Forelimb muscle (tissue), 1 donor: ENCODE results near the gene GNAT1. TPM values are rescaled to one million over a fixed set of nuclear protein-coding genes. Genes with fewer than 3 reads are reported as not detected.
A peak's percentile ranks its signal among the peaks of the same experiment; 100 is the strongest.
"Not testable (repeated sequence)": the region's sequence is repeated elsewhere in the genome, so short reads cannot be mapped to it uniquely, and the experiment has no call there.

ENCODE experiments used
- DNase-seq: peaks from one replicate; pipeline ENCODE4 v3.0.0-alpha.2; 2013; ENCODE audit warnings: low read depth
- polyA plus RNA-seq: library from polyadenylated mRNA; unstranded; fragments of 120-200 nt; gene quantifications from one replicate; pipeline ENCODE4 v1.2.1, GENCODE V29; 2013; ENCODE audit not compliant: insufficient read length

Gene GNAT1
- polyA plus RNA-seq, 1 donor = not detected

DNA sequence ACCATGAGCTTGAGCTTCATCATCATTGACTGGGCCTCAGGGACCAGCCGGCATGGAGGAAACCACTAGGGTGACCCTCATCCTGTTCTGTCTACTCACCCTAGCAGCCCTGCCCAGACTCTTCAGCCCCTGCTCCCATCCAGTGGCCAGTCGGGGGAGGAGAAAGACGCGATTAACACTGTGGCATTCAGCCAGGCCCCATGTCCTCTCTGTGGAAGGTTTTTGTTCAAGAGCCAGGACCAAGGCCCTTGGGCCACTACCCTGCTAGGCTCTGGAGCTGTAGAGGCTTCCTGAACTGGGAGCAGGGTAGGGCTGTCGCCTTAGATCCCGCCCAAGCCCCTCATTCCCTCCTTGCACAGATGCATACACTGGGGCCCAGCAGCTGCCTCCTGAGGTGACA is 28.7 kb downstream of the GNAT1 start:
- no peak for DNase-seq

DNA sequence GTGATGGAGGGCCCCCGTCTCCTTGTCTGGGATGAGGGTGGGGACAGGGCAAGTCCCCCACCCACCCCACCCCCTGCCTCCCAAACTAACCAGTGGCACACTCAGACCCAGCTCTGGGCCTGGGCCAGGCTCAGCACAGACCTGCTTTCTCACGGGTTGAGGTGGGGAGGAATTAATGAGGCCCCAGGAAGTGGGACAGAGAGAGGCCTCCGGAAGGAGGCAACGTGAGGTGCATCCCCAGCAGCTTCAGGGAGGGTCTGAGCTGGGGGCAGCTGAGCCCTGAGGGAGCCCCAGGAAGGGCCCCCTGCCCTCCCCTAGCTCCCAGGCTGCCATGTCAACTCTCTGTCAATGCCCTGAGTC is 29.6 kb downstream of the GNAT1 start:
- DNase-seq = no peak

DNA sequence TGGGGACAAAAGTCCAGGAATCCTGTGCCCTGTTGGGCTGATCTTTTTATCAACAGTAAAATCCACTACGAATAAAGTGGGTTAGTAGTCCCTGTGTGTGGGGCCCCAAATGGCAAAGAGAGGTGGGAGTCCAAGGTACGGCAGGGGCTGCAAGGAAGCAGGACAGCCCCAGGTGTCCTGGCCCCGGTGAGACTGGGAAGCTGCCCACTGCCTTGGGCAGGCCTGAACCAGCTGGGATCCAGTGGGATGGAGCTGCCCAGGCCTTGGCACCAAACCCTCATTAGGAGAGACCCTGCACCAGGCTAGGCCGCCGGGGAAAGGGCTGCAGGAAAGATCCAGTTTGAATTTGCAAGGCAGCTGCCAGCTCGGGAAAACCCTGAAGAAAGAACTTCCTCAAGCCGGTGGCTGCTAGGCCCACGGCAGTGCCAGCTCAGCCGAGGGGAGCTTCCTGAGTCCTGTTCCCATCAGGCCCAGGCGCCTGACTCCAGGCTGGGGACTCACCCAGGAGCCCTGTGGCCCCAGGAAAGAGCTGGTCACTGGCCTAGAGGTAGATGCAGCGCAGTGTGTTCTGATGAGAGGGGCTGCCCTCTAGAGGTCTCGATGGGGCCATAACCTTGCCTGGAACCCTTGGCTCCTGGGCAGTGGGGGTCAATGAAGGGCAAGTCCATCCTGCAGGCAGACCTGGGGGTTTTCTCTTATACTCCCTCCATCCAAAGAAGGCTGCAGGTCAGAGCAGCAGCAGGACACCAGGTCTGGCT is 30.2 kb downstream of the GNAT1 start:
- no peak for DNase-seq

DNA sequence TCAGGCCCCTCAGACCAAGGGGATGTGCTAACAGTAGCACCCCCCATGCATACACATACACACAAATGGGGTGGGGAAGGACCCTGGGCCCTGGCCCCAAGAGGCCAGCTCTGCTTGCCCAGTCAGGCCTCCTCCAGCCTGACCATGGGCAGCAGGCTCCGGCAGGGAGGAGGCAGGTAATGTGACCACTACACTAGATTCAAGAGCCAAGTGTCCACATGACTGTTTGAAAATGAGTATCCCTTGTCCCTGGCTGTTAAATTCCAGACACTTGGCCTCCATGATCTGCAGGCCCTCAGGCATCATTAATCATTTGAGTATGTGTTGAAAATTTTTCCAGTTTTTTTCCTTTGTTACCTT is 30.7 kb downstream of the GNAT1 start:
- no peak for DNase-seq

DNA sequence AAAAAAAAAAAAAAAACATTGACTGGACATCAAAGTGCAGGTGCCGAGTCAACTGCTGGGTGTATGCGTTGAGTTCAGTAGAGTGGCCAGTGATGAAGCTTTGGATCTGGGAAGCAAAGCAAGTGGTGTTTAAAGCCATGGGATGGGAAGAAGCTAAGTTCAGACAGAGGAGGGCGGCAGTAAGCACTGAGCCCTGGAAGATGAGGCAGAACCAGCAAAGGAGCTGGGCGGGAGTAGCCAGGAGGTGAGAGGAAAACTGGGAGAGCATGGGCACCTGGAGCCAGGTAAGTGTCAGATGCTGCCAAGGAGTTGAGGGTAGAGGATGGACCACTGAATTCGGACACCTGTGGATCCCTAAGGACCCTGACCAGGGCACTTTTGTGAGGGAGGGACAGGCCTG is 33.2 kb downstream of the GNAT1 start:
- DNase-seq = no peak

DNA sequence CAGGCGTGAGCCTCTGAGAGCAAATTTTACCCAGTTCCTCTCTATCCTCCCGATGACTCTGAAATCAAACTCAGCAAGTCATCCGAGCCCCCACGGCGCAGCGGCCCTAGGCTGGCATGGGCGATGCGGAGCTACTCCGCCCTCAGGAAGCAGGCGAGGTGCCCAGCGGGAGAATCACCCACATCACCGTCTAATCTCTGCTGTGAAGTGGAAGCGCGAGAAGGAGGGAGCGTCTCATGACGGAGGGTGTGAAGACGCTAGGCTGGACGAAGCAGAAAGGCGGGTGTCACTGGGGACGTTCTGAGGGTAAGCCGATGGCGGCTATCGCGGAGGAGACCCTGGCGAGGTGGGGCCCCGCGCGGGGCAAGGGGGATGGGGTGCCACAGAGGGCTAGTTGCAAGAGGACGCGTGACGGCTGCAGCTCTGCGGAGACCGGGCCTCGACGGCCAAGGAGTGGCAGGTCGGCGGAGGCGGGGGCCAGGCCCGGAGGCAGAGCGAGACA is 35.5 kb downstream of the GNAT1 start:
- no peak for DNase-seq

DNA sequence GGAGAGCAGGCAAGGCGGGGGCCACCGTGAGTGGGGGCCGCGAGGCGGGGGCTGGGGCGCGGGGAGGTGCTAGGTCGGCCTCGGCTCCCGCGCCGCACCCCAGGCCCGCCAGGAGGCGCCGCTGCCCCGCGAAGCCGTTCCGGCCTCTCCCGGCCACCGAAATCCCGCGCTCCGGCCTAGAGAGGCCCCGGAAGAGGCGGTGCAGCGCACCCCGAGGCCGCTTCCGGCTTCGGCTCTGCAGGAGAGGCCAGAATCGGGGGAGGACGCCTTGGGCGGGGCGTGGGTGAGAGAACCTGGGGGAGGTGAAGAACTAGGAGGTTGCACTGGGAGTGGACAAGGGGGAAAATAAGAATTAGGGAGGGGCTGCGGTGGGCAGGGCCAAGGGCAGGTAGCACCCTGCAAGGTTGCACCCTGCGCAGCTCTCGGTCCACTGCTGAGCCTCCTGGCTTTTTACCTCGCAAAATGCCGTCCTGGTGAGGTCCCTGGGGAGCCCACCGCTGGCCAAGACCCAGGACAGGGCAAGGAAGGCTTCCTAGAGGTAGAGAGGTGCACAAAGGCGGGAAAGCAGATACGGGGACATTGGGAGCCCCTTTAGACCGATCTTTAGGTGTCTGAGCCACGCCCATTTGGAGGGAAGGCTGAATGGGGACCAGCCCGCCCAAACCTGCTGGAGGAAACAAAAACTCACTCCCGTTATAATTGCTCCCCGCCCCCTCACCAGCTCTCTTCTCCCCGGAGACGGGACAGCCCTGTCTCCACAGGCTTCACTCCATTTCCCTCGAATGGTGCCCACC is 36.2 kb downstream of the GNAT1 start:
- peak; percentile 74 for DNase-seq

DNA sequence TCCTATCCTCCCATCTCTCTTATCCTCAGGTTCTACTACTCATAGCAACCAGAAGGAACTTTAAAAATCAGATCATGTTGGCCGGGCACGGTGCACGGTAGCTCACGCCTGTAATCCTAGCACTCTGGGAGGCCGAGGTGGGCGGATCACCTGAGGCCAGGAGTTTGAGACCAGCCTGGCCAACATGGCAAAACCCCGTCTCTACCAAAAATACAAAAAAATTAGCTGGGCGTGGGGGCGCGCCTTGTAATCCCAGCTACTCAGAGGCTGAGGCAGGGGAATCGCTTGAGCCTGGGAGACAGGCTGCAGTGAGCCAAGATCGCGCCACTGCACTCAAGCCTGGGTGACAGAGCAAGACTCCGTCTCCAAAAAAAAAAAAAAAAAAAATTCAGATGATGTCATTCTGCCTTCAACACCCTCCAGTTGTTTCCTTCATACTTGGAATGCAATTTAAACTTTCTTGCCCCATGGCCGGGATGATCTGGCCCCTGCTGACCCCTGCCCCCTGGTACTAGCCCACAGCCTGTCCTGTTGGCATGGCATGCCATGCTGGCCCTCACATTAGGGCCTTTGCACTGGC is 36.9 kb downstream of the GNAT1 start:
- DNase-seq = not testable (repeated sequence)

DNA sequence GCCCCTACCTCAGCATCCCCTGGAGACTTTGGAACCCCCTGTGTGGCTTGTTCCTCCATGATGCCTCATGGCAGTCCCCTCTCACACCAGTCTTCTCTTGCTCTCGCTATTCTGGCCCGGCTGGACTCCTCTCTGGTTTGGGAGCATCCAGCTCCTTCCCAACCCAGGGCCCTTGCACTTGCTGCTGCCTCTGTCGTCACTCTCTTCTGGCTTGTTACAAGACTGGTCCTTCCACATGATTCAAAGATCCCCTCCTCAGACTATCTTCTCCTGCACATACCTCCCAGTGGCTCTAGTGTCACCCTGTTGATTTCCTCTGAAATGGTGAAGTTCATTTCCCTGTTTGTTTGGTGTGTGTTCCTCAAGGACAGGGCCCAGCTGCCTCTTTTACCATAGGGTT is 38.1 kb downstream of the GNAT1 start:
- DNase-seq = no peak

DNA sequence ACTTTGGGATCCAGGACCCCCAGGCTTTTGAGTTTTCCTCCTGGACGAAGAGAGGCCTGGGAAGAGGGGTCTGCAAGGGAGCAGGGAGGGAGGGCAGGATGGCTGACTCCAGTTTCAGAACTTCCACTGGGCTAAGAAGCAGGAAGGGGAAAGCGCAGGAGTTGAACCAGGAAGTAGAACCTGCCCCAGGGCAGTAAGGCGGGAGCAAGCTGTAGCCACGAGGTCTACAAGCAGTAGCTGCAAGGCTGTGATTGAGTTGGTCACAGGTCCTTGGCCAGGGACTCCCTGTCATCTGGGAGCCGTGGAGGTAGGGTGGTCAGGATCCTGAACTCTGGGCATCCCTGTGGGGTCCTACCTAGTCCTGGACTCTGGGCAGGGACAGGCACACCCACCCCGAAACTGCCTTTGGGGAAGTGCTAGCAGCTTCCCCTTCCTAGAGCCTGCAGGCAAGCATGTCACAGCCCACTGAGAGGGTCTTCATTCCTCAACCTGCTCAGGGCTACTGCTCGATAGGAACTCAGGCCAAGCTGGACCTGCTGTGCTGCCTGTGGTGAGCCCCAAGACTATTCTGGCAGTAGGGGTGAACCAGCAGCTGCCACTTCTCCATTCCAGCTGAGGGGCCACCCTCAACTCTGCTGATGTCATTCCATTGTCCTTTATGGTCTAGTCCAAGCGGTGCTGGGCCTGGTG is 38.8 kb downstream of the GNAT1 start:
- DNase-seq = no peak

DNA sequence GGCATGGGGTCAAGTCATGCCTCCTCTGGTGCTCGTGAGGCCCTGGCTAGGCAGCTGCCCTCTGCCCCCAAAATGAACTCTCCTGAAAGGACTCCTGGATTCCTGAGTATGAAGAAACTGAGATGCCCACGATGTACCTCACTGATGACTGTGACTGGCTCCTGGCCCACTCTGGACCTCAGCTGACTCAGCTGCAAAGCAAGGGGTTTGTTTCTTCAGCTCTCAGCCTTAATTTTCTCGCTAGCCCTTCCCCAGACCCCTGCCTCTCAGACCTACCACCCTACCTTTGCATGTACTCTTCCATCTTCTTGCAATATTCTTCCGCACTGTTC is 39.4 kb downstream of the GNAT1 start:
- no peak for DNase-seq

DNA sequence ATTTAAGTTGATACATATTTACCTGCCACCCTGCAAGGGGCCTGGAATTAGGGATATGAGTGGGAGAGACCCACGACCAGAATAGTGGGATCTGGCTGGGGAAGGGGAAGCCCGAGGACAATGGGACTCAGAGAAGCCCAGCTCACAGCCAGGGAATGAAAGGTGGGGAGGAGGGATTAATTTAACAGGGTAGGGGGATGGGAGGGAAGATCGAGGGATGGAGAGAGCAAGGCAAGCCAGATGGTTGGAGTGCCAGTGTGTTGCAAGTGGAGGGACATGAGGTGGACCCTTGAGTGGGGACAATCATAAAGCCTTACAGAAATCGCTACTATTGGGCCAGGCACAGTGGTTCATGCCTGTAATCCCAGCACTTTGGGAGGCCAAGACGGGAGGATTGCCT is 40.2 kb downstream of the GNAT1 start:
- DNase-seq = no peak

DNA sequence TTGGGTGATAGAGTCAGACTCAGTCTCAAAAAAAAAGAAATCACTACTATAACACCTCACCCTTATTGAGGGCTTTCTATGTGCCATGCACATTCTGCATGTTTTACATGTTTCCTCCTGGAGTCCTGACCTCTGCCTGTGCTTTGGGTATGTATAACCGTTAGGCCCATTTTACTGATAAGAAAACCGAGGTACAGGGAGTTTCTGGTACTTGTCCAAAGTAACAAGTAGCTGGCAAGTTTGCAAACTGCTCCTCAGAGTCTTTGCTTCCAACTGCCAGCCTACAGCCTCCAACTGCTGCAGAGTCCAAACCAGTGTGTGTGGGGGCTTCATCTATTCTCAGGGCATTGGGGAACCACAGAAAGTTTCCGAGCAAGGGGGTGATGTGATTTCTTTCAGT is 40.9 kb downstream of the GNAT1 start:
- no peak for DNase-seq

DNA sequence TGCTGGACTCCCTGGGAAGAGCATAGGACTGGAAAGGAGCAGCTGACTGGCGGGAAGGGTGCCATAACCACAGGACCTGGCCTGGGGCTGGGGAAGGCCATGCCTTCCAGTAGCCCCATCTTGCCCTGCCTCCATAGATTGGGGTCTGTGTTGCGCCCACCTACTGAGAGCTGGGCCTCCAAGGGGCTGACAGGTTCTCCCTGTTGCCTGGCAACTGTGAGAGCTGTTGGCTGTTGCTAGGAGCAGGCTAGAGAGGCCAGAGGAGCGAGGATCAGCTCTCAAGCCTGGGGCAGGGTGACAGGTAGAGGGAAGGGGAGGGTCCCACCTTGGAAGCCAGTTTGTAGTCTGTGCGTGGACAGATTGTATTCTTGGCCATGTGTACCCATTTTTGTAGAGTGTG is 41.8 kb downstream of the GNAT1 start:
- DNase-seq = no peak

DNA sequence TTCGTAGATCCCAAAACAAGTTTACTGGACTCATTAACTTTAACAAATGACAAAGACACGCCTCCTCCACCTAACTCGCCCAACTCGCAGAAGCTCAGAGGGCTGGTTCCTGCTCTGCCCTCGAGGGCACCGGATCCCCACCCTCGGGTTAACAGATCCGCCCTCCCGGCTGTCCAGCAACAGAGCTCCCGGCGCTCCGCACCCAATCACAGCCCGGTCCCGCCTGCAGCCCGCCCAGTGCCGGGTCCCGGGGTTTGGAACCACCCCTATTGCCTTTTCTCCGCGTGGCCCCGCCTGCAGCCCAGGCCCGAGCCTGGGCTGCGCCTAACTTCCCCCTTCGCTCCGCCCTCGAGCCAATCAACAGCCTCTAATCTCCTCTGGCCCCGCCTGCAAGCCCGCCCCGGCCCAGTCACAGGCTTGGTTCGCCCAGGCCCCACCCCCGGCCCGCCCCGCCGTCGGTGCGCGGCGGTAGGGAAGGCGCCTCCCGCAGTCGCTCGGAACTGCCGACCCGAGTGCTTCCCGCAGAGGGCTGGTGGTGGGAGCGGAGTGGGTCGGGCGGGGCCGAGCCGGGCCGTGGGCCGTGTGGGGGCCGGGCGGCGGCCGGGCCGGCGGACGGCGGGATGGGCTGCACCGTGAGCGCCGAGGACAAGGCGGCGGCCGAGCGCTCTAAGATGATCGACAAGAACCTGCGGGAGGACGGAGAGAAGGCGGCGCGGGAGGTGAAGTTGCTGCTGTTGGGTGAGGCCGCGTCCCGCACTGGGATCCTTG is 44.5 kb downstream of the GNAT1 start, which contains the start of gene GNAI2:
TSS of gene GNAI2 (plus strand) at position 489 of the 768 bp plus-strand sequence. CDS start at position 621, 132 bp downstream.
- peak; percentile 95 for DNase-seq

DNA sequence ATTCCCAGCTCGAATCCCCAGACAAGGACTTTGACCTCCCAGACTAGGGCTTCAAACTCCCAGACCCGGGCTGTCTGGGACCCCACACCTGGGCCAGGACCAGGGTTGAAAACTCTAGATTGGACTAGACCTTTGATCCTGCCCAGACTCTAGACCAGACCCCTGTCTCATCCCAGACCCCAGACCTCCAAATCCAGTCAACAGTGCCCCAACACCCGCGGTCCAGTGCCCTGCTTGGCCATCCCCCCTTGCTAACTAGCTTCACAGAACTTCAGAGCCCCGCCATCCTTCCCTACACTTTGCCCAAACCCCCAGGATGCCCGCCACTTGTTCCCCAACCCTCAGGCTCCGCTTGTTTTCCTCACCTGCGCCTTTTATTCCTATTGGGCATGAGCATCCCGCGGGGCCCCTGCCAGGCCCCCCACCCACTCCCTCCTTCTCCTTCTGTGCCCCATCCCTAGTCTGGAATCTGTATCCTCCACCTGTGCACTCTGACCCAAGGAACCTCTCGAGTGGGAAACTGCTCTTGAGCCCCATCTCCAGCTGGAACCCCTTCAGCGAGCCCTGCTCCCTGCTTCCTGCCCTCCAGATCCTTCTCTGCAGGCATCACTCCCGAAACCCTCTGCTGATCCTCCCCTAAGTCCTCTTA is 45.2 kb downstream of the GNAT1 start:
- no peak for DNase-seq

DNA sequence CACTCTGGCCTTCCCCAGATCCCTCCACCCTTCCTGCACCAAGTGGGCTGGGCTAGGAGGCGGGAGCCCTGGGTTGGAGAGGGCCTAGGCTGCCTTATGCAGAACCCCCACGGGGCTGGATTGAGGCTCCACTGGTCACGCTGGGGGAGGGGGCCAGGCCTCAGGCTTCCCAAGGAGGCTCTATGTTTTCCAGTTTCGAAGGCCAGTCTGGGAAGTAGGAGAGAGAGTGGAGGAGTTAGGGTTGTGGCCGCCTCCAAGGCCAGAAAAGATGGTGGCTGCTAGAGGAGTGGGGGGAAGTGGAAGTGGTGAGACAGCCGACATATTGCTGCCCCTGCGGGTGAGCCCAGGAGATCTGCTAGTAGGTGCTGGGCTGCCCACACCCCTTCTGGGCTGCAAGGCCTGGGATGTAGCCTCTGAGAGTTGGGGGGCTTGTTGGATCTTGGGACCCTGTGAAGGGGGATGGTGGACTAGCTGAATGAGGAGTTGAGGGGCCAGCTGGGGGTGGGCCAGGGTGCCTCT is 45.8 kb downstream of the GNAT1 start:
- no peak for DNase-seq

DNA sequence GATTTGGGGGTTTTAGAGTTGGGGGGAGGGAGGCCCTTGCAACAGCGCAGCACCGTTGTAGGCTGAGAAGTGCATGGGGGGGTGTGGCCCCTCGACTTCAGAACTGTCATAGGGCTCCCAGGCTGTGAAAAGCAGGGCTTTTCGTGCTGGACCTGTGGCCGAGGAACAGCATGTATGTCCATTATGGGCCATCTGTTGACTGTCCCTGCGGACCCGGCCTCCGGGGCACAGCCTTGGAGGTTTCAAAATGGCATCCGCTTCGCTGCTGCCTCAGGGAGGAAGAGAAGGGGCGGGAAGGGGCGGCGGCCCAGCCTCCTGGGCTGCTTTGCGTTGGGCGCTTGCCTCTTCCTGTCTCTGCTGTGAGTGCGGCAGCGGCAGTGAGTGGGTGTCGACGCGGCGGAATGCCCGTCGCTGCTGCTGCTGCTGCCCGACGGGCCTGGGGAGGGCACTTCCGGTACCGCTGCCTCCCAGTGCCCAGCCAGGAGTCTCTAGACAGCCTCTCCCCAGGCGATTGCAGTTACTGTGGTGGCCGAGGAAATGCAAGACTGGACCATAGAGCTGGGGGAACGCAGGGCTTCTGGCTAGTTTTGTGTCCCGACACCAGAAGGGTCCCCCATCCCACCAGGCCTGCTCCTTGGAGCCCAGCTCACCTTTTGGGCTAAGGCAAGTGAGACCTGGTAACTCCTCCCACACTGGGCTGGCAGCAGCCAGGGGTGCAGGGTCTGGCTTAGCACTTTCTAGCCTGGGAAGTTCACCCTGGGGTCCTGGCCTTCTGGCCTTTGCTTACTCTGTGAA is 46.5 kb downstream of the GNAT1 start:
- DNase-seq = no peak

DNA sequence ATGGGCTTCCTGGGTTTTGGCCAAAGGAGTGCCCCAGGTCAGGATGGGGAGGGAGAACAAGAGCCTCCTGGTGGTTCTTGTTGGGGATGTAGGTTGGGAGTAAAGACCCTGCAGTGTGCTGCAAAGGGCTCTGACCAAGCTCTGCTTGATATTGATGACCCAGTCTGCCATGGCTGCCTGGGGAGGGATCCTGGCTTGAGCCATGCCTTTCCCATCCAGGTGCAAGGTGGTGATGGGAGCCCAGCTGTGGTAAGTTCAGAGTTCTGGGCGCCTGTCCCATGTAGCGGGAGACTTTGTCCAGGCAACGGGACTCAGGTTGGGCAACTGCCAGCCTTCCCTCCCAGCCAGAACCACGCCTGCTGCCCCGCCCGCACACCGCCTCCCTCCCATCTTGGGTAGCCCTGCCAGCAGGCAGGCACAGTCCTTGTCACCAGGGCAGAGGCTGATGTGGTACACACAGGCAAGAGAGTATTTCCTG is 47.2 kb downstream of the GNAT1 start:
- no peak for DNase-seq

DNA sequence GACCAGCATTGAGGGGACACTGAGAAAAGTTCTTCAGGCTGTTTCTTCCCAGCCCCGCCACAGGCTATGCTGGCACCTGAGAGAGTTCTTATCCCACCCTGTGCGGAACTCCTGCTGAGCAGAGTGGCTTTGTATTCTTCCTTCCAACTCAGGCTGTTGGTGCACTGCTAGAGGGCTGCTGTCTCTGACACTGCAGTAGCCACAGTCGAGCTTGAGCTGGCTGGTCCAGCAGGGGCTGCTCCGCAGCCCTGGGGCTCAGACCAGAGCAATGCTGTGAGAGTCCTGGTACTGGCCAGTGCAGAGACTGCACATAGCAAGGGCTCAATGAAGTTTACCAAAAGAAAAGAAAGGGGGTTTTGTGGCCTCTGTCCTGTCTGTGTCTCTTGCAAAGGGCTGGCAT is 48.2 kb downstream of the GNAT1 start:
- DNase-seq = no peak
